ENCODE measurements around the gene TRANK1.

The TRANK1 gene

DNA sequence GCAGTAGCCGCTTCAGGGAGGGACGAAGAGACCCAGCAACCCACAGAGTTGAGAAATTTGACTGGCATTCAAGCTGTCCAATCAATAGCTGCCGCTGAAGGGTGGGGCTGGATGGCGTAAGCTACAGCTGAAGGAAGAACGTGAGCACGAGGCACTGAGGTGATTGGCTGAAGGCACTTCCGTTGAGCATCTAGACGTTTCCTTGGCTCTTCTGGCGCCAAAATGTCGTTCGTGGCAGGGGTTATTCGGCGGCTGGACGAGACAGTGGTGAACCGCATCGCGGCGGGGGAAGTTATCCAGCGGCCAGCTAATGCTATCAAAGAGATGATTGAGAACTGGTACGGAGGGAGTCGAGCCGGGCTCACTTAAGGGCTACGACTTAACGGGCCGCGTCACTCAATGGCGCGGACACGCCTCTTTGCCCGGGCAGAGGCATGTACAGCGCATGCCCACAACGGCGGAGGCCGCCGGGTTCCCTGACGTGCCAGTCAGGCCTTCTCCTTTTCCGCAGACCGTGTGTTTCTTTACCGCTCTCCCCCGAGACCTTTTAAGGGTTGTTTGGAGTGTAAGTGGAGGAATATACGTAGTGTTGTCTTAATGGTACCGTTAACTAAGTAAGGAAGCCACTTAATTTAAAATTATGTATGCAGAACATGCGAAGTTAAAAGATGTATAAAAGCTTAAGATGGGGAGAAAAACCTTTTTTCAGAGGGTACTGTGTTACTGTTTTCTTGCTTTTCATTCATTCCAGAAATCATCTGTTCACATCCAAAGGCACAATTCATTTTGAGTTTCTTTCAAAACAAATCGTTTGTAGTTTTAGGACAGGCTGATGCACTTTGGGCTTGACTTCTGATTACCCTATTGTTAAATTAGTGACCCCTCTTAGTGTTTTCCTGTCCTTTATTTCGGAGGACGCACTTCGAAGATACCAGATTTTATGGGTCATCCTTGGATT, 48.8 kb upstream of the TRANK1 start, which contains the start of gene MLH1 (continued):
- TF ChIP-seq, protein P1, sequence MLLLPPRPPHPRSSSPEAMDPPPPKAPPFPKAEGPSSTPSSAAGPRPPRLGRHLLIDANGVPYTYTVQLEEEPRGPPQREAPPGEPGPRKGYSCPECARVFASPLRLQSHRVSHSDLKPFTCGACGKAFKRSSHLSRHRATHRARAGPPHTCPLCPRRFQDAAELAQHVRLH (tag by site-specific recombination; IDR thresholded peaks at IDR 0.05): peak; percentile 12; the same call in 1 of the 2 replicates
- TF ChIP-seq, protein P2, sequence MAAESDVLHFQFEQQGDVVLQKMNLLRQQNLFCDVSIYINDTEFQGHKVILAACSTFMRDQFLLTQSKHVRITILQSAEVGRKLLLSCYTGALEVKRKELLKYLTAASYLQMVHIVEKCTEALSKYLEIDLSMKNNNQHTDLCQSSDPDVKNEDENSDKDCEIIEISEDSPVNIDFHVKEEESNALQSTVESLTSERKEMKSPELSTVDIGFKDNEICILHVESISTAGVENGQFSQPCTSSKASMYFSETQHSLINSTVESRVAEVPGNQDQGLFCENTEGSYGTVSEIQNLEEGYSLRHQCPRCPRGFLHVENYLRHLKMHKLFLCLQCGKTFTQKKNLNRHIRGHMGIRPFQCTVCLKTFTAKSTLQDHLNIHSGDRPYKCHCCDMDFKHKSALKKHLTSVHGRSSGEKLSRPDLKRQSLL (tag by site-specific recombination; IDR thresholded peaks at IDR 0.05): peak; percentile 41; the same call in 1 of the 2 replicates
- TF ChIP-seq ZNF350 (tag by site-specific recombination; IDR thresholded peaks at IDR 0.05): no peak
- TF ChIP-seq, protein P3, sequence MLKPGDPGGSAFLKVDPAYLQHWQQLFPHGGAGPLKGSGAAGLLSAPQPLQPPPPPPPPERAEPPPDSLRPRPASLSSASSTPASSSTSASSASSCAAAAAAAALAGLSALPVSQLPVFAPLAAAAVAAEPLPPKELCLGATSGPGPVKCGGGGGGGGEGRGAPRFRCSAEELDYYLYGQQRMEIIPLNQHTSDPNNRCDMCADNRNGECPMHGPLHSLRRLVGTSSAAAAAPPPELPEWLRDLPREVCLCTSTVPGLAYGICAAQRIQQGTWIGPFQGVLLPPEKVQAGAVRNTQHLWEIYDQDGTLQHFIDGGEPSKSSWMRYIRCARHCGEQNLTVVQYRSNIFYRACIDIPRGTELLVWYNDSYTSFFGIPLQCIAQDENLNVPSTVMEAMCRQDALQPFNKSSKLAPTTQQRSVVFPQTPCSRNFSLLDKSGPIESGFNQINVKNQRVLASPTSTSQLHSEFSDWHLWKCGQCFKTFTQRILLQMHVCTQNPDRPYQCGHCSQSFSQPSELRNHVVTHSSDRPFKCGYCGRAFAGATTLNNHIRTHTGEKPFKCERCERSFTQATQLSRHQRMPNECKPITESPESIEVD (tag by site-specific recombination; IDR thresholded peaks at IDR 0.05): no peak
- no peak for TF ChIP-seq HOXA7 (CRISPR knock-in tag; IDR thresholded peaks at IDR 0.05; ENCODE audit: borderline replicate concordance)
- TF ChIP-seq ZNF549 (tag by site-specific recombination; IDR thresholded peaks at IDR 0.05): no peak
- TF ChIP-seq, protein P4, sequence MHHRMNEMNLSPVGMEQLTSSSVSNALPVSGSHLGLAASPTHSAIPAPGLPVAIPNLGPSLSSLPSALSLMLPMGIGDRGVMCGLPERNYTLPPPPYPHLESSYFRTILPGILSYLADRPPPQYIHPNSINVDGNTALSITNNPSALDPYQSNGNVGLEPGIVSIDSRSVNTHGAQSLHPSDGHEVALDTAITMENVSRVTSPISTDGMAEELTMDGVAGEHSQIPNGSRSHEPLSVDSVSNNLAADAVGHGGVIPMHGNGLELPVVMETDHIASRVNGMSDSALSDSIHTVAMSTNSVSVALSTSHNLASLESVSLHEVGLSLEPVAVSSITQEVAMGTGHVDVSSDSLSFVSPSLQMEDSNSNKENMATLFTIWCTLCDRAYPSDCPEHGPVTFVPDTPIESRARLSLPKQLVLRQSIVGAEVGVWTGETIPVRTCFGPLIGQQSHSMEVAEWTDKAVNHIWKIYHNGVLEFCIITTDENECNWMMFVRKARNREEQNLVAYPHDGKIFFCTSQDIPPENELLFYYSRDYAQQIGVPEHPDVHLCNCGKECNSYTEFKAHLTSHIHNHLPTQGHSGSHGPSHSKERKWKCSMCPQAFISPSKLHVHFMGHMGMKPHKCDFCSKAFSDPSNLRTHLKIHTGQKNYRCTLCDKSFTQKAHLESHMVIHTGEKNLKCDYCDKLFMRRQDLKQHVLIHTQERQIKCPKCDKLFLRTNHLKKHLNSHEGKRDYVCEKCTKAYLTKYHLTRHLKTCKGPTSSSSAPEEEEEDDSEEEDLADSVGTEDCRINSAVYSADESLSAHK (tag by site-specific recombination; IDR thresholded peaks at IDR 0.05): no peak
- TF ChIP-seq HOXD13 (CRISPR knock-in tag; IDR thresholded peaks at IDR 0.05; ENCODE audit: borderline replicate concordance): no peak
- TF ChIP-seq ZNF558 (tag by site-specific recombination; IDR thresholded peaks at IDR 0.05): no peak
- TF ChIP-seq KLF10 (tag by site-specific recombination; IDR thresholded peaks at IDR 0.05): peak; percentile 98
- no peak for TF ChIP-seq ZNF138 (tag by site-specific recombination; IDR thresholded peaks at IDR 0.05; ENCODE audit: borderline replicate concordance)
- TF ChIP-seq GLIS1 (tag by site-specific recombination; IDR thresholded peaks at IDR 0.05): peak; percentile 30; the same call in 1 of the 2 replicates
- TF ChIP-seq MYNN (tag by site-specific recombination; IDR thresholded peaks at IDR 0.05; ENCODE audit: borderline replicate concordance): no peak
- no peak for TF ChIP-seq ZNF423 (tag by site-specific recombination; IDR thresholded peaks at IDR 0.05)
- TF ChIP-seq WT1 (tag by site-specific recombination; IDR thresholded peaks at IDR 0.05): no peak
- TF ChIP-seq ZNF202 (tag by site-specific recombination; IDR thresholded peaks at IDR 0.05; ENCODE audit: borderline replicate concordance): no peak
- no peak for TF ChIP-seq ZNF112 (tag by site-specific recombination; IDR thresholded peaks at IDR 0.05)
- TF ChIP-seq ZNF174 (tag by site-specific recombination; IDR thresholded peaks at IDR 0.05): no peak
- no peak for TF ChIP-seq ZNF514 (tag by site-specific recombination; IDR thresholded peaks at IDR 0.05)
- TF ChIP-seq ZNF561 (tag by site-specific recombination; IDR thresholded peaks at IDR 0.05; ENCODE audit: borderline replicate concordance): peak; percentile 84
- 0 out of 2 replicates have a peak, but pooled peaks have one; percentile 47 for TF ChIP-seq OVOL3 (tag by site-specific recombination; IDR thresholded peaks at IDR 0.05)
- peak; percentile 97 for TF ChIP-seq ZNF2 (tag by site-specific recombination; IDR thresholded peaks at IDR 0.05)
- TF ChIP-seq ZNF221 (tag by site-specific recombination; IDR thresholded peaks at IDR 0.05; ENCODE audit: borderline replicate concordance): no peak
- peak; percentile 57 for TF ChIP-seq ZEB2 (tag by site-specific recombination; IDR thresholded peaks at IDR 0.05)
- peak; percentile 96 for TF ChIP-seq KLF7 (tag by site-specific recombination; IDR thresholded peaks at IDR 0.05; ENCODE audit: borderline replicate concordance)
- TF ChIP-seq, protein P5, sequence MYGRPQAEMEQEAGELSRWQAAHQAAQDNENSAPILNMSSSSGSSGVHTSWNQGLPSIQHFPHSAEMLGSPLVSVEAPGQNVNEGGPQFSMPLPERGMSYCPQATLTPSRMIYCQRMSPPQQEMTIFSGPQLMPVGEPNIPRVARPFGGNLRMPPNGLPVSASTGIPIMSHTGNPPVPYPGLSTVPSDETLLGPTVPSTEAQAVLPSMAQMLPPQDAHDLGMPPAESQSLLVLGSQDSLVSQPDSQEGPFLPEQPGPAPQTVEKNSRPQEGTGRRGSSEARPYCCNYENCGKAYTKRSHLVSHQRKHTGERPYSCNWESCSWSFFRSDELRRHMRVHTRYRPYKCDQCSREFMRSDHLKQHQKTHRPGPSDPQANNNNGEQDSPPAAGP (tag by site-specific recombination; IDR thresholded peaks at IDR 0.05): peak; percentile 82; the same call in 1 of the 2 replicates
- TF ChIP-seq GLI4 (tag by site-specific recombination; IDR thresholded peaks at IDR 0.05): no peak
- TF ChIP-seq, protein P6, sequence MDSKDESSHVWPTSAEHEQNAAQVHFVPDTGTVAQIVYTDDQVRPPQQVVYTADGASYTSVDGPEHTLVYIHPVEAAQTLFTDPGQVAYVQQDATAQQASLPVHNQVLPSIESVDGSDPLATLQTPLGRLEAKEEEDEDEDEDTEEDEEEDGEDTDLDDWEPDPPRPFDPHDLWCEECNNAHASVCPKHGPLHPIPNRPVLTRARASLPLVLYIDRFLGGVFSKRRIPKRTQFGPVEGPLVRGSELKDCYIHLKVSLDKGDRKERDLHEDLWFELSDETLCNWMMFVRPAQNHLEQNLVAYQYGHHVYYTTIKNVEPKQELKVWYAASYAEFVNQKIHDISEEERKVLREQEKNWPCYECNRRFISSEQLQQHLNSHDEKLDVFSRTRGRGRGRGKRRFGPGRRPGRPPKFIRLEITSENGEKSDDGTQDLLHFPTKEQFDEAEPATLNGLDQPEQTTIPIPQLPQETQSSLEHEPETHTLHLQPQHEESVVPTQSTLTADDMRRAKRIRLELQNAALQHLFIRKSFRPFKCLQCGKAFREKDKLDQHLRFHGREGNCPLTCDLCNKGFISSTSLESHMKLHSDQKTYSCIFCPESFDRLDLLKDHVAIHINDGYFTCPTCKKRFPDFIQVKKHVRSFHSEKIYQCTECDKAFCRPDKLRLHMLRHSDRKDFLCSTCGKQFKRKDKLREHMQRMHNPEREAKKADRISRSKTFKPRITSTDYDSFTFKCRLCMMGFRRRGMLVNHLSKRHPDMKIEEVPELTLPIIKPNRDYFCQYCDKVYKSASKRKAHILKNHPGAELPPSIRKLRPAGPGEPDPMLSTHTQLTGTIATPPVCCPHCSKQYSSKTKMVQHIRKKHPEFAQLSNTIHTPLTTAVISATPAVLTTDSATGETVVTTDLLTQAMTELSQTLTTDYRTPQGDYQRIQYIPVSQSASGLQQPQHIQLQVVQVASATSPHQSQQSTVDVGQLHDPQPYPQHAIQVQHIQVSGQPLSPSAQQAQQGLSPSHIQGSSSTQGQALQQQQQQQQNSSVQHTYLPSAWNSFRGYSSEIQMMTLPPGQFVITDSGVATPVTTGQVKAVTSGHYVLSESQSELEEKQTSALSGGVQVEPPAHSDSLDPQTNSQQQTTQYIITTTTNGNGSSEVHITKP (tag by site-specific recombination; IDR thresholded peaks at IDR 0.05): no peak
- no peak for TF ChIP-seq ZNF596 (tag by site-specific recombination; IDR thresholded peaks at IDR 0.05)

Data from HEK293 (cell line).